HEK293 (cell line): Measurements from ENCODE around the gene MDH1B.

Experiments used
- CTCF ChIA-PET: fragments of 350-600 bp; formaldehyde crosslinking; extraction: SDS; loops from one replicate; lab custom pipeline; 2021; ENCODE audit warnings: antibody characterized with exemption; lab: Yijun Ruan, JAX
- POLR2A ChIA-PET: fragments of 300-600 bp; formaldehyde crosslinking; extraction: SDS; loops from one replicate; lab custom pipeline; 2020; ENCODE audit warnings: antibody characterized with exemption, inconsistent platforms; lab: Yijun Ruan, JAX
- H3K27ac ChIP-seq: fragments of 200-500 bp; sonication (Bioruptor generic); 2 replicates; pipeline ENCODE4 v1.5.1; 2014; ENCODE audit warnings: low read depth, low read length, control low read depth, inconsistent platforms; ENCODE audit errors: extremely low read depth
- H3K36me3 ChIP-seq, 2 experiments: fragments of 200-500 bp in 1 of 2; sonication (Bioruptor generic) in 1 of 2; 1 replicate in 1 of 2; 2 replicates in 1 of 2; pipeline ENCODE4 v1.5.1; 2014 to 2017; ENCODE audit warnings: inconsistent platforms in 2 of 2, low read length in 2 of 2; ENCODE audit not compliant: control insufficient read depth in 2 of 2, insufficient read depth in 1 of 2
- H3K4me1 ChIP-seq: fragments of 200-500 bp; sonication (Bioruptor generic); 2 replicates; pipeline ENCODE4 v1.5.1; 2014; ENCODE audit warnings: mild to moderate bottlenecking, low read length, inconsistent platforms; ENCODE audit not compliant: control insufficient read depth, insufficient read depth
- H3K4me3 ChIP-seq: 2 replicates; pipeline ENCODE4 v1.5.1; 2011; ENCODE audit warnings: low read depth, mild to moderate bottlenecking, control low read depth, low read length, moderate library complexity
- H3K9me3 ChIP-seq: fragments of 200-500 bp; sonication (Bioruptor generic); 2 replicates; pipeline ENCODE4 v1.5.1; 2014; ENCODE audit warnings: low read depth, low read length, inconsistent platforms; ENCODE audit not compliant: control insufficient read depth, insufficient read depth
- FEZF1 ChIP-seq: fragments of 450-650 bp; formaldehyde crosslinking; IDR thresholded peaks from 2 replicates; pipeline ENCODE4 v1.5.1; 2016; ENCODE audit warnings: missing biosample characterization, missing genetic modification characterization
- KLF16 ChIP-seq: fragments of 450-650 bp; formaldehyde crosslinking; IDR thresholded peaks from 2 replicates; pipeline ENCODE4 v1.5.1; 2017; ENCODE audit warnings: missing biosample characterization, missing genetic modification characterization
- SCRT2 ChIP-seq: fragments of 450-650 bp; formaldehyde crosslinking; IDR thresholded peaks from 2 replicates; pipeline ENCODE4 v1.5.1; 2016; ENCODE audit warnings: missing biosample characterization, missing genetic modification characterization
- SETDB1 ChIP-seq: IDR thresholded peaks from one replicate; pipeline ENCODE4 v1.6.1; 2017; ENCODE audit warnings: mild to moderate bottlenecking, low read length, moderate library complexity, mixed read lengths; ENCODE audit not compliant: insufficient read length
- ZBTB17 ChIP-seq: fragments of 450-650 bp; formaldehyde crosslinking; IDR thresholded peaks from 2 replicates; pipeline ENCODE4 v1.5.1; 2016; ENCODE audit warnings: missing biosample characterization, missing genetic modification characterization
- ZIC2 ChIP-seq: fragments of 450-650 bp; formaldehyde crosslinking; IDR thresholded peaks from 2 replicates; pipeline ENCODE4 v1.5.1; 2016; ENCODE audit warnings: missing biosample characterization, missing genetic modification characterization
- ZNF114 ChIP-seq: fragments of 450-650 bp; formaldehyde crosslinking; IDR thresholded peaks from 2 replicates; pipeline ENCODE4 v1.5.0; 2017; ENCODE audit warnings: missing biosample characterization, missing genetic modification characterization
- ZNF148 ChIP-seq: fragments of 450-650 bp; formaldehyde crosslinking; IDR thresholded peaks from 2 replicates; pipeline ENCODE4 v1.5.0; 2017; ENCODE audit warnings: missing biosample characterization, missing genetic modification characterization, borderline replicate concordance
- ZNF664 ChIP-seq: fragments of 450-650 bp; formaldehyde crosslinking; IDR thresholded peaks from 2 replicates; pipeline ENCODE4 v1.5.1; 2016; ENCODE audit warnings: missing biosample characterization, missing genetic modification characterization
- ZNF843 ChIP-seq: fragments of 450-650 bp; formaldehyde crosslinking; IDR thresholded peaks from 2 replicates; pipeline ENCODE4 v1.5.1; 2016; ENCODE audit warnings: missing biosample characterization, missing genetic modification characterization
- TF ChIP-seq, protein P1 (sequence below): fragments of 450-650 bp; formaldehyde crosslinking; IDR thresholded peaks from 2 replicates; pipeline ENCODE4 v1.5.1; 2017; ENCODE audit warnings: missing biosample characterization, missing genetic modification characterization
- TF ChIP-seq, protein P2 (sequence below): fragments of 450-650 bp; formaldehyde crosslinking; IDR thresholded peaks from 2 replicates; pipeline ENCODE4 v1.5.1; 2016; ENCODE audit warnings: missing biosample characterization, missing genetic modification characterization
- TF ChIP-seq, protein P3 (sequence below): fragments of 450-650 bp; formaldehyde crosslinking; IDR thresholded peaks from 2 replicates; pipeline ENCODE4 v1.5.1; 2017; ENCODE audit warnings: missing biosample characterization, missing genetic modification characterization

MDH1B gene

GRCh38 chr2:206713746-206714145 lies 51.4 kb downstream of the MDH1B start (continued):
- TF ChIP-seq, protein P1, sequence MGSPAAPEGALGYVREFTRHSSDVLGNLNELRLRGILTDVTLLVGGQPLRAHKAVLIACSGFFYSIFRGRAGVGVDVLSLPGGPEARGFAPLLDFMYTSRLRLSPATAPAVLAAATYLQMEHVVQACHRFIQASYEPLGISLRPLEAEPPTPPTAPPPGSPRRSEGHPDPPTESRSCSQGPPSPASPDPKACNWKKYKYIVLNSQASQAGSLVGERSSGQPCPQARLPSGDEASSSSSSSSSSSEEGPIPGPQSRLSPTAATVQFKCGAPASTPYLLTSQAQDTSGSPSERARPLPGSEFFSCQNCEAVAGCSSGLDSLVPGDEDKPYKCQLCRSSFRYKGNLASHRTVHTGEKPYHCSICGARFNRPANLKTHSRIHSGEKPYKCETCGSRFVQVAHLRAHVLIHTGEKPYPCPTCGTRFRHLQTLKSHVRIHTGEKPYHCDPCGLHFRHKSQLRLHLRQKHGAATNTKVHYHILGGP (tag by site-specific recombination) = no peak
- no peak for TF ChIP-seq ZNF664
- TF ChIP-seq, protein P2, sequence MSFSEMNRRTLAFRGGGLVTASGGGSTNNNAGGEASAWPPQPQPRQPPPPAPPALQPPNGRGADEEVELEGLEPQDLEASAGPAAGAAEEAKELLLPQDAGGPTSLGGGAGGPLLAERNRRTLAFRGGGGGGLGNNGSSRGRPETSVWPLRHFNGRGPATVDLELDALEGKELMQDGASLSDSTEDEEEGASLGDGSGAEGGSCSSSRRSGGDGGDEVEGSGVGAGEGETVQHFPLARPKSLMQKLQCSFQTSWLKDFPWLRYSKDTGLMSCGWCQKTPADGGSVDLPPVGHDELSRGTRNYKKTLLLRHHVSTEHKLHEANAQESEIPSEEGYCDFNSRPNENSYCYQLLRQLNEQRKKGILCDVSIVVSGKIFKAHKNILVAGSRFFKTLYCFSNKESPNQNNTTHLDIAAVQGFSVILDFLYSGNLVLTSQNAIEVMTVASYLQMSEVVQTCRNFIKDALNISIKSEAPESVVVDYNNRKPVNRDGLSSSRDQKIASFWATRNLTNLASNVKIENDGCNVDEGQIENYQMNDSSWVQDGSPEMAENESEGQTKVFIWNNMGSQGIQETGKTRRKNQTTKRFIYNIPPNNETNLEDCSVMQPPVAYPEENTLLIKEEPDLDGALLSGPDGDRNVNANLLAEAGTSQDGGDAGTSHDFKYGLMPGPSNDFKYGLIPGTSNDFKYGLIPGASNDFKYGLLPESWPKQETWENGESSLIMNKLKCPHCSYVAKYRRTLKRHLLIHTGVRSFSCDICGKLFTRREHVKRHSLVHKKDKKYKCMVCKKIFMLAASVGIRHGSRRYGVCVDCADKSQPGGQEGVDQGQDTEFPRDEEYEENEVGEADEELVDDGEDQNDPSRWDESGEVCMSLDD (tag by site-specific recombination) = no peak
- TF ChIP-seq ZNF148 (tag by site-specific recombination) = no peak

GRCh38 chr2:206708286-206708685 lies 56.8 kb downstream of the MDH1B start:
- H3K27ac ChIP-seq = no peak overlapping the region
- TF ChIP-seq, protein P3, sequence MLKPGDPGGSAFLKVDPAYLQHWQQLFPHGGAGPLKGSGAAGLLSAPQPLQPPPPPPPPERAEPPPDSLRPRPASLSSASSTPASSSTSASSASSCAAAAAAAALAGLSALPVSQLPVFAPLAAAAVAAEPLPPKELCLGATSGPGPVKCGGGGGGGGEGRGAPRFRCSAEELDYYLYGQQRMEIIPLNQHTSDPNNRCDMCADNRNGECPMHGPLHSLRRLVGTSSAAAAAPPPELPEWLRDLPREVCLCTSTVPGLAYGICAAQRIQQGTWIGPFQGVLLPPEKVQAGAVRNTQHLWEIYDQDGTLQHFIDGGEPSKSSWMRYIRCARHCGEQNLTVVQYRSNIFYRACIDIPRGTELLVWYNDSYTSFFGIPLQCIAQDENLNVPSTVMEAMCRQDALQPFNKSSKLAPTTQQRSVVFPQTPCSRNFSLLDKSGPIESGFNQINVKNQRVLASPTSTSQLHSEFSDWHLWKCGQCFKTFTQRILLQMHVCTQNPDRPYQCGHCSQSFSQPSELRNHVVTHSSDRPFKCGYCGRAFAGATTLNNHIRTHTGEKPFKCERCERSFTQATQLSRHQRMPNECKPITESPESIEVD (tag by site-specific recombination) = 0 out of 2 replicates have a peak, but pooled peaks have one; percentile 29
- TF ChIP-seq SETDB1 (no peak), FEZF1 (tag by site-specific recombination) (peak; percentile 52), ZBTB17 (tag by site-specific recombination) (peak; percentile 43; the same call in 1 of the 2 replicates), ZIC2 (tag by site-specific recombination) (0 out of 2 replicates have a peak, but pooled peaks have one; percentile 13), ZNF843 (peak; percentile 73), KLF16 (tag by site-specific recombination) (no peak)
- ChIA-PET POLR2A (no interaction called here), CTCF (interaction anchor here (1.0 to 1.3 kb wide), 2 partner anchors 14 to 74 kb away, joined by 3 to 6 read pairs; no protein-coding TSS in a partner anchor)
- no peaks in the 10 kb centered on the region for H3K9me3 ChIP-seq
- H3K36me3 ChIP-seq = no peaks in the 10 kb centered on the region
- no peaks in the 10 kb centered on the region for H3K4me1 ChIP-seq
- H3K4me3 ChIP-seq = no peak overlapping the region

DNA sequence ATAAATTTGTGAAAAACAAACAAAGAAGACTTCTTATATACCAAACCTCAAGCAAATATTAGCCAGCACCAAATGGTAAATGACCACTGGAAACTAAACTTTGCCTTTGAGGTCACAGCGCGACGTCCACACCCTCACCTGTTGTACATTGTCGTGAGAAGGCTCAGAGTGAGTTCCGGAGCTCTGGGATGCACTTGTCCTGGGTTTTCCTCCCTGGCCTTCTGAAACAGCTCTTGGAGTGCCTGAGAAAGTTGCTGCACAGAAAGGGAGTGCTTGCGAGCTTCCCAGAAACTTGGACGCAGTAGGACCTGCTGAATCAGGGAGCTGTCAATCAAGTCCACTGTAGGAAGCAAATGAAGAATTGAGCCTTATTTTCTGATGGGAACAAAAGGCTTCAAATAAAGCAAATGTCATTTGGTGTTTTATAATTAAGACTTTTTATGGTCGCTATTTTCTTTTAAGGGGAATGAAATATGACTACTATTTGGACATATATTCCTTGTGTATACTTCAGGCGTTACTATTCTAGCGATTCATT lies 57.9 kb downstream of the MDH1B start:
- Histone ChIP-seq H3K4me3 (no peak overlapping the region), H3K4me1 (no peaks in the 10 kb centered on the region), H3K36me3 (no peaks in the 10 kb centered on the region), H3K9me3 (no peaks in the 10 kb centered on the region), H3K27ac (no peak overlapping the region)
- 0 out of 2 replicates have a peak, but pooled peaks have one; percentile 18 for TF ChIP-seq SCRT2 (tag by site-specific recombination)
- no peak for TF ChIP-seq ZNF114
- POLR2A ChIA-PET = no interaction called here
- CTCF ChIA-PET = interaction anchor here (1.3 kb wide), 1 partner anchor 13 kb away, joined by 6 read pairs; no protein-coding TSS in a partner anchor
